Measurements from ENCODE around the gene NOXA1. TPM values are rescaled to one million over a fixed set of nuclear protein-coding genes. Genes with fewer than 3 reads are reported as not detected.

Gene NOXA1
- polyA plus RNA-seq, 6 donors from 2014 or later = 1.3 to 2.3 (median 1.6) TPM; not detected in 1

- DNase-seq = no peak
Measured at GRCh38 chr9:137412431-137412830, 10.8 kb upstream of the NOXA1 start.

GRCh38 chr9:137415451-137415850 is 7.7 kb upstream of the NOXA1 start:
- DNase-seq = no peak
- Mint-ChIP-seq H3K4me3 (peak overlapping the region in 2 of 8 donors; percentile 12 to 68), H3K9me3 (no peaks in the 10 kb centered on the region), H3K36me3 (no peaks in the 10 kb centered on the region), H3K4me1 (peaks cover 8 to 24% (median 22%) of the 10 kb centered on the region in 3 donors), H3K27ac (peak overlapping the region in 1 of 6 donors; percentile 54), H3K27me3 (no peaks in the 10 kb centered on the region)
- ATAC-seq (ENCODE audit: low read depth in 2 of 2) = no peak

More at GRCh38 chr9:137412431-137412830, 10.8 kb upstream of the NOXA1 start:
- Mint-ChIP-seq H3K4me3 (peak overlapping the region in 1 of 8 donors; percentile 43), H3K36me3 (no peaks in the 10 kb centered on the region), H3K27ac (peak overlapping the region in 1 of 6 donors; percentile 61), H3K4me1 (peaks cover 11 to 24% (median 22%) of the 10 kb centered on the region in 3 donors), H3K9me3 (no peaks in the 10 kb centered on the region), H3K27me3 (no peaks in the 10 kb centered on the region)
- ATAC-seq (ENCODE audit: low read depth in 2 of 2) = no peak

- Mint-ChIP-seq H3K36me3 (no peaks in the 10 kb centered on the region), H3K9me3 (no peaks in the 10 kb centered on the region), H3K4me3 (peak overlapping the region in 1 of 8 donors; percentile 12), H3K27ac (no peak overlapping the region), H3K27me3 (no peaks in the 10 kb centered on the region), H3K4me1 (peaks cover 8 to 22% (median 22%) of the 10 kb centered on the region in 3 donors)
- ATAC-seq (ENCODE audit: low read depth in 2 of 2) (no peak), DNase-seq (no peak)
Measured at GRCh38 chr9:137416006-137416562, 7.1 kb upstream of the NOXA1 start.

- H3K27ac Mint-ChIP-seq = no peak overlapping the region
- H3K27me3 Mint-ChIP-seq = no peaks in the 10 kb centered on the region
- no peak for ATAC-seq (ENCODE audit: low read depth in 2 of 2)
- peaks cover 8 to 25% (median 17%) of the 10 kb centered on the region in 3 donors for H3K4me1 Mint-ChIP-seq
- no peaks in the 10 kb centered on the region for H3K36me3 Mint-ChIP-seq
- H3K9me3 Mint-ChIP-seq = no peaks in the 10 kb centered on the region
- H3K4me3 Mint-ChIP-seq = peak overlapping the region in 3 of 8 donors; percentile 42 to 65 (median 42)
- no peak for DNase-seq
Measured at GRCh38 chr9:137416563-137417151, 6.5 kb upstream of the NOXA1 start.

GRCh38 chr9:137417161-137418021 is 5.8 kb upstream of the NOXA1 start:
- DNase-seq (no peak), ATAC-seq (ENCODE audit: low read depth in 2 of 2) (peak in 1 of 2 donors; percentile 66)
- Mint-ChIP-seq H3K27ac (peak overlapping the region in 1 of 6 donors; percentile 34), H3K4me1 (peaks cover 10 to 32% (median 14%) of the 10 kb centered on the region in 3 donors), H3K4me3 (peak overlapping the region; percentile 41 to 80 (median 66)), H3K9me3 (no peaks in the 10 kb centered on the region), H3K27me3 (no peaks in the 10 kb centered on the region), H3K36me3 (no peaks in the 10 kb centered on the region)

GRCh38 chr9:137421838-137422603 is 1.2 kb upstream of the NOXA1 start:
- H3K4me1 Mint-ChIP-seq = peaks cover 8 to 21% (median 9%) of the 10 kb centered on the region in 3 donors
- H3K9me3 Mint-ChIP-seq = no peaks in the 10 kb centered on the region
- ATAC-seq (ENCODE audit: low read depth in 2 of 2) = no peak
- H3K4me3 Mint-ChIP-seq = peak overlapping the region; percentile 78 to 92 (median 86)
- H3K27ac Mint-ChIP-seq = peak overlapping the region in 4 of 6 donors; percentile 16 to 54 (median 28)
- H3K27me3 Mint-ChIP-seq = no peaks in the 10 kb centered on the region
- no peaks in the 10 kb centered on the region for H3K36me3 Mint-ChIP-seq
- no peak for DNase-seq

- H3K4me3 Mint-ChIP-seq = peak overlapping the region; percentile 73 to 83 (median 78)
- DNase-seq (no peak), ATAC-seq (ENCODE audit: low read depth in 2 of 2) (peak; percentile 57 to 60)
- no peaks in the 10 kb centered on the region for H3K36me3 Mint-ChIP-seq
- H3K9me3 Mint-ChIP-seq = no peaks in the 10 kb centered on the region
- H3K4me1 Mint-ChIP-seq = peaks cover 9 to 21% (median 10%) of the 10 kb centered on the region in 3 donors
- H3K27me3 Mint-ChIP-seq = no peaks in the 10 kb centered on the region
- H3K27ac Mint-ChIP-seq = peak overlapping the region in 2 of 6 donors; percentile 47 to 65
Measured at GRCh38 chr9:137423514-137424291, 510 bp downstream of the NOXA1 start.

- peak overlapping the region in 2 of 6 donors; percentile 20 to 38 for H3K27ac Mint-ChIP-seq
- no peak for DNase-seq
- H3K4me1 Mint-ChIP-seq = peaks cover 12 to 23% (median 19%) of the 10 kb centered on the region in 3 donors
- H3K4me3 Mint-ChIP-seq = peak overlapping the region in 1 of 8 donors; percentile 12
- no peaks in the 10 kb centered on the region for H3K36me3 Mint-ChIP-seq
- no peak for ATAC-seq (ENCODE audit: low read depth in 2 of 2)
- H3K27me3 Mint-ChIP-seq = peaks cover 0 to 3% (median 0%) of the 10 kb centered on the region in 3 donors
- no peaks in the 10 kb centered on the region for H3K9me3 Mint-ChIP-seq
Measured at GRCh38 chr9:137426018-137426681, 3.0 kb downstream of the NOXA1 start.

GRCh38 chr9:137427454-137428310 is 4.5 kb downstream of the NOXA1 start:
- Mint-ChIP-seq H3K9me3 (no peaks in the 10 kb centered on the region), H3K4me1 (peaks cover 9 to 19% (median 12%) of the 10 kb centered on the region in 3 donors), H3K27ac (no peak overlapping the region), H3K36me3 (no peaks in the 10 kb centered on the region), H3K4me3 (peak overlapping the region in 2 of 8 donors; percentile 21 to 26), H3K27me3 (peaks cover 0 to 4% (median 0%) of the 10 kb centered on the region in 3 donors)
- no peak for ATAC-seq (ENCODE audit: low read depth in 2 of 2)
- DNase-seq = no peak

GRCh38 chr9:137428311-137428630 is 5.1 kb downstream of the NOXA1 start:
- H3K4me1 Mint-ChIP-seq = peaks cover 9 to 19% (median 12%) of the 10 kb centered on the region in 3 donors
- DNase-seq (no peak), ATAC-seq (ENCODE audit: low read depth in 2 of 2) (no peak)
- H3K27ac Mint-ChIP-seq = no peak overlapping the region
- H3K27me3 Mint-ChIP-seq = peaks cover 0 to 4% (median 0%) of the 10 kb centered on the region in 3 donors
- H3K36me3 Mint-ChIP-seq = no peaks in the 10 kb centered on the region
- H3K4me3 Mint-ChIP-seq = peak overlapping the region in 1 of 8 donors; percentile 26
- H3K9me3 Mint-ChIP-seq = no peaks in the 10 kb centered on the region

- Mint-ChIP-seq H3K4me1 (peaks cover 9 to 19% (median 12%) of the 10 kb centered on the region in 3 donors), H3K4me3 (peak overlapping the region in 4 of 8 donors; percentile 15 to 70 (median 40)), H3K36me3 (no peaks in the 10 kb centered on the region), H3K27ac (peak overlapping the region in 1 of 6 donors; percentile 65), H3K27me3 (peaks cover 0 to 4% (median 0%) of the 10 kb centered on the region in 3 donors), H3K9me3 (no peaks in the 10 kb centered on the region)
- DNase-seq (no peak), ATAC-seq (ENCODE audit: low read depth in 2 of 2) (peak; percentile 28 to 29)
Measured at GRCh38 chr9:137428841-137429545, 5.8 kb downstream of the NOXA1 start.

All from naive B cell (primary cell).